Endothelial cell of umbilical vein (primary cell): ENCODE data around the gene NDUFS3.

Source experiments
- POLR2A ChIP-seq: IDR thresholded peaks from 2 replicates; pipeline ENCODE4 v1.6.1; 2012; ENCODE audit warnings: low read depth, mild to moderate bottlenecking, control low read depth, low read length
- TF ChIP-seq, protein P1 (sequence below), 2 donors: IDR thresholded peaks; 1 replicate in 1 of 2; 2 replicates in 1 of 2; pipeline ENCODE4 v1.5.1; 2011; ENCODE audit warnings: low read length in 2 of 2, mild to moderate bottlenecking in 2 of 2, moderate library complexity in 2 of 2, control low read depth in 1 of 2, inconsistent platforms in 1 of 2, low read depth in 1 of 2; ENCODE audit not compliant: insufficient read depth in 1 of 2; ENCODE audit errors: extremely low read depth in 1 of 2

GRCh38 chr11:47531666-47532065 is 47.2 kb upstream of the NDUFS3 start:
- no peak for TF ChIP-seq POLR2A
- TF ChIP-seq, protein P1, sequence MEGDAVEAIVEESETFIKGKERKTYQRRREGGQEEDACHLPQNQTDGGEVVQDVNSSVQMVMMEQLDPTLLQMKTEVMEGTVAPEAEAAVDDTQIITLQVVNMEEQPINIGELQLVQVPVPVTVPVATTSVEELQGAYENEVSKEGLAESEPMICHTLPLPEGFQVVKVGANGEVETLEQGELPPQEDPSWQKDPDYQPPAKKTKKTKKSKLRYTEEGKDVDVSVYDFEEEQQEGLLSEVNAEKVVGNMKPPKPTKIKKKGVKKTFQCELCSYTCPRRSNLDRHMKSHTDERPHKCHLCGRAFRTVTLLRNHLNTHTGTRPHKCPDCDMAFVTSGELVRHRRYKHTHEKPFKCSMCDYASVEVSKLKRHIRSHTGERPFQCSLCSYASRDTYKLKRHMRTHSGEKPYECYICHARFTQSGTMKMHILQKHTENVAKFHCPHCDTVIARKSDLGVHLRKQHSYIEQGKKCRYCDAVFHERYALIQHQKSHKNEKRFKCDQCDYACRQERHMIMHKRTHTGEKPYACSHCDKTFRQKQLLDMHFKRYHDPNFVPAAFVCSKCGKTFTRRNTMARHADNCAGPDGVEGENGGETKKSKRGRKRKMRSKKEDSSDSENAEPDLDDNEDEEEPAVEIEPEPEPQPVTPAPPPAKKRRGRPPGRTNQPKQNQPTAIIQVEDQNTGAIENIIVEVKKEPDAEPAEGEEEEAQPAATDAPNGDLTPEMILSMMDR (IDR thresholded peaks at IDR 0.05; ENCODE audit: extremely low read depth in 1 of 2, insufficient read depth in 1 of 2, low read depth in 1 of 2, low read length in 2 of 2) = no peak
